Measurements from ENCODE around the gene OSGIN1. TPM values are rescaled to one million over a fixed set of nuclear protein-coding genes. Genes with fewer than 3 reads are reported as not detected.

Gene OSGIN1
- total RNA-seq, 2 donors from 2014 or later, result 9.4 to 11.9 TPM

DNA sequence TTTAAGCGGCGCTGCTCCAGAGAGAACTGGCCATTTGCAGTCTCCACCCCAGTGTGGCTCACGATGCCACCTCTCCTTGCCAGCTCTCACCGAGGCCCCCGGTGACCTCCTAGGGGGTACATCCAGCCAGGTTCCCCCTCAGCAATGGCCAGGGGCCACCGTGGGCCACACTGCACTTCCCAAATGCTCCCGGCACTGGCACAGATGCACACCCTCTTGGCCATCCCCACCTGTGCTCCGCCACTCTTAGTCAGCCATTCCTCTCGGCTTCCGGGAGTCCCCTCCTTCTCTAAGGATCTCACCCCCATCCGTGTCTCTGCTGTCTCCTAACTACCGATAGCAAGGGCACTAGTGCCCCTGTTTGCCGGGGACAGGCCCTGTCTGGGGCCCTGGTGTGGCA is 28.4 kb upstream of the OSGIN1 start:
- Histone ChIP-seq H3K4me1 (no peaks in the 10 kb centered on the region), H3K9me3 (no peaks in the 10 kb centered on the region), H3K4me3 (no peak overlapping the region), H3K9ac (ENCODE audit: low read depth in 2 of 2, low read length in 2 of 2) (no peak overlapping the region), H3K27me3 (no peaks in the 10 kb centered on the region), H3K36me3 (no peaks in the 10 kb centered on the region), H3K27ac (no peak overlapping the region)
- intact Hi-C loops (cut with DNase I), result no loop called here
- no peak for DNase-seq
- TF ChIP-seq, protein P1, sequence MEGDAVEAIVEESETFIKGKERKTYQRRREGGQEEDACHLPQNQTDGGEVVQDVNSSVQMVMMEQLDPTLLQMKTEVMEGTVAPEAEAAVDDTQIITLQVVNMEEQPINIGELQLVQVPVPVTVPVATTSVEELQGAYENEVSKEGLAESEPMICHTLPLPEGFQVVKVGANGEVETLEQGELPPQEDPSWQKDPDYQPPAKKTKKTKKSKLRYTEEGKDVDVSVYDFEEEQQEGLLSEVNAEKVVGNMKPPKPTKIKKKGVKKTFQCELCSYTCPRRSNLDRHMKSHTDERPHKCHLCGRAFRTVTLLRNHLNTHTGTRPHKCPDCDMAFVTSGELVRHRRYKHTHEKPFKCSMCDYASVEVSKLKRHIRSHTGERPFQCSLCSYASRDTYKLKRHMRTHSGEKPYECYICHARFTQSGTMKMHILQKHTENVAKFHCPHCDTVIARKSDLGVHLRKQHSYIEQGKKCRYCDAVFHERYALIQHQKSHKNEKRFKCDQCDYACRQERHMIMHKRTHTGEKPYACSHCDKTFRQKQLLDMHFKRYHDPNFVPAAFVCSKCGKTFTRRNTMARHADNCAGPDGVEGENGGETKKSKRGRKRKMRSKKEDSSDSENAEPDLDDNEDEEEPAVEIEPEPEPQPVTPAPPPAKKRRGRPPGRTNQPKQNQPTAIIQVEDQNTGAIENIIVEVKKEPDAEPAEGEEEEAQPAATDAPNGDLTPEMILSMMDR (IDR thresholded peaks at IDR 0.05), result no peak

DNA sequence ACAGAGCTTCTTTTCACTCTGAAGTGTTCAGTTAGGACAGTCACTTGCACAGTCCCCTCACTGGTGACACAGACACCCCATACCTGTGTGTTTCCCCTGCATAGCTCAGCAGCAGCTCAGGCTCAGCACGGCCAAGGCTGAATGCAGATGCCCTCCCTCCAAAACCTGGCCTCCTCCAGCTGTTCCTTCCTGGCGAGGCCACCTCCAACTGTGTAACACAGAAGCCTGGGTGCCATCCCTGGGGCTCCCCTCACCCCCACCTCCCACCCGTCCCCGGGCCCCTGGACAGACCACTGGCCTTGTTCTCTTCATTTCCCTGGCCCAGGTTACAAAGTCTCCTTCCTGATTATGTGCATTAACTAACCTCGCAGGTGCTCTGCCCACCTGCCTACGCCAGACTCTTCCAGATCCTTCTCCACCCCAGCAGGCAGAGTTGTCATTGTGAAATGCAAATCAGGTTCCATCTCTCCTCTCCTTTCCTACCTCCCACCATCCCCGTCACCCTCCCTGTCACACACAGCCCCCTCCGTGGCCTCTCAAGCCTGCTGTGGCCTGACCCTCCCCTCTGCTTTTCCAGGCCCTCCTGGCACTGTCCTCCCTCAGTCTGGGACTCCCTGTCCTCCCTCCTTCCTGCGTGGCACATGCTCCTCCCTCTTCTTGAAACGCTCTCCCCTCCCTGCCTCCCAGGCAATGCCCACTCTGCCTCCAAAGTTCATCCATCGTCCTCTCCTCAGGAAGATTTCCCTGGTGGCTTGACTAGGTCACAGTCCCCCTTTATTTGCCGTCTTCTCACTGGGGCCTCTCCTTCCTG is 27.7 kb upstream of the OSGIN1 start:
- no peaks in the 10 kb centered on the region for H3K4me1 ChIP-seq
- TF ChIP-seq, protein P1 (IDR thresholded peaks at IDR 0.05), result no peak
- DNase-seq, result no peak
- no peak overlapping the region for H3K4me3 ChIP-seq
- H3K27me3 ChIP-seq, result no peaks in the 10 kb centered on the region
- H3K9ac ChIP-seq (ENCODE audit: low read depth in 2 of 2, low read length in 2 of 2), result no peak overlapping the region
- intact Hi-C loops (cut with DNase I), result no loop called here
- no peak overlapping the region for H3K27ac ChIP-seq
- no peaks in the 10 kb centered on the region for H3K9me3 ChIP-seq
- H3K36me3 ChIP-seq, result no peaks in the 10 kb centered on the region

- TF ChIP-seq, protein P1 (IDR thresholded peaks at IDR 0.05), result no peak
- intact Hi-C loops (cut with DNase I), result no loop called here
- no peak for DNase-seq
Measured at GRCh38 chr16:83925957-83926725, 26.9 kb upstream of the OSGIN1 start.

DNA sequence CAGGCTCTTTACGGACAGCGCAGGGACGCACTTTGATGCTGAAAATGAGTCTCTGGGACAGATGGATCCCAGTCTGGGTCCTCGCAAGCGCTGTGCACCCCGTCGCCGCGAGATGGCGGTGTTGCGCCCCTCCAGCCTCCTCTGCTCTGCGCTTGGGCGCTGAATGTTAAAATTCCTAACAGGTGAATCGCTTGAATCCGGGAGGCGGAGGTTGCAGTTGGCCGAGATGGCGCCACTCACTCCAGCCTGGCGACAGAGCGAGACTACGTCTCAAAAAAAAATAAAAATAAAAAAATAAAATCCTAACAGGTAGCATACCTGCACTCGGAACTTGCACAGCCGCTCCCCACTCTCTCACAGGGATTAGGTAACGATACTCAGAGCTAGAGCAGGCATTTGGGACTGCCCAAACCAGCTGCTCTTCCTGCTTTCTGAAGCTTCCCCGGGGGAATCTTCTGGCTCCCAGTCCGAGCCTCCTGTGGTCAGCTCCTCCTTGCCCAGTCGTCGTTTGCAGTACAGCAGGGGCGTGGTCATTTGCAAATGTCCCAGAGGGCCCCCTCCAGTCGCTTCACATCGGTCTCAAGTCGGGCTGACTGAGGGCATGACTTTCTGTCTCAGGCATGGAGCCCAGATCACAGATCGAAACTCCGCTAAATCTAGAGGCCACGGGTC is 26.2 kb upstream of the OSGIN1 start:
- Histone ChIP-seq H3K9me3 (no peaks in the 10 kb centered on the region), H3K27me3 (no peaks in the 10 kb centered on the region), H3K4me3 (peak overlapping the region; percentile 26), H3K9ac (ENCODE audit: low read depth in 2 of 2, low read length in 2 of 2) (no peak overlapping the region), H3K36me3 (no peaks in the 10 kb centered on the region), H3K27ac (peak overlapping the region; percentile 11), H3K4me1 (no peaks in the 10 kb centered on the region)
- intact Hi-C loops (cut with DNase I), result no loop called here
- TF ChIP-seq, protein P1 (IDR thresholded peaks at IDR 0.05), result peak; percentile 97
- DNase-seq, result peak; percentile 84

More at GRCh38 chr16:83925957-83926725, 26.9 kb upstream of the OSGIN1 start:
- Histone ChIP-seq H3K27me3 (no peaks in the 10 kb centered on the region), H3K4me3 (no peak overlapping the region), H3K4me1 (no peaks in the 10 kb centered on the region), H3K9ac (ENCODE audit: low read depth in 2 of 2, low read length in 2 of 2) (no peak overlapping the region), H3K9me3 (no peaks in the 10 kb centered on the region), H3K36me3 (no peaks in the 10 kb centered on the region), H3K27ac (no peak overlapping the region)

DNA sequence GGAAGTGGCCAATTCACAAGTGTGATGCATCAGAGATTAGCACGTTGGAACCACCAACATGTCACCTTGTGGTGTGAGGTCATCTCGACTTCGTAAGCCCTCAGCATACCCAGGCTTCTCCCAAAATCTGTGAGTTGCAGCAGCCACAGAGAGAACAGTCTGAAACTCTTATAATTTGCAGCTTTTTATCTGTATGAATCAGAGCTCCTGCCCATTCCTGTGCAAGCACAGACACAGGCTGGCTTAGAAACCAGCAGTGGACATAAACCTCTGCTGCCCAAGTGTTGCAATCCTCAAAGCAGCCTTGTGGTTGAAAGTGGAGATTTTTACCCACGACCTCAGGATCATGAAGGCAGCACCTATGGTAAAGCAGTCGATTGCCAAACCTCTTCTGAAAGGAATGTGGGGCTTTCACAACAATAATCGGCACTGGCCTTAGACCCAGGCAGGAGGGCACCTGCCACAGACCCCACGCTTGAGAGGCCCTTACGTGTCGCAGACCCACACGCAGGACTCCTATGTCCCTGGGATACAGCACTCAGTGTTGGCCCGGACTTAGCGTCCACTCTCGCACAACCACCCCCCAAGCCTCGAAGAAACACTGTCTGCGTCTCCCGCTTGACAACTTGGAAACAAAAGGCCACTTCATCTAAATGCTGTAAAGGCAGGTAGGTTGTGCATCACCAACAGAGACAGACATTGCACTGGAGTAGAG is 24.5 kb upstream of the OSGIN1 start:
- H3K9ac ChIP-seq (ENCODE audit: low read depth in 2 of 2, low read length in 2 of 2), result no peak overlapping the region
- no peaks in the 10 kb centered on the region for H3K27me3 ChIP-seq
- no peak for DNase-seq
- H3K9me3 ChIP-seq, result no peaks in the 10 kb centered on the region
- H3K36me3 ChIP-seq, result no peaks in the 10 kb centered on the region
- H3K4me1 ChIP-seq, result no peaks in the 10 kb centered on the region
- intact Hi-C loops (cut with DNase I), result no loop called here
- H3K27ac ChIP-seq, result no peak overlapping the region
- H3K4me3 ChIP-seq, result no peak overlapping the region
- TF ChIP-seq, protein P1 (IDR thresholded peaks at IDR 0.05), result no peak

Measured in colonic mucosa (tissue), 4 donors.